Fibroblast of the aortic adventitia (primary cell): ENCODE measurements around the gene AKAP8. TPM values are rescaled to one million over a fixed set of nuclear protein-coding genes. Genes with fewer than 3 reads are reported as not detected.

Experiments used
- DNase-seq: peaks from one replicate; pipeline ENCODE4 v3.0.0-alpha.2; 2010; ENCODE audit warnings: low read depth
- H3K4me3 ChIP-seq: 2 replicates; pipeline ENCODE4 v1.5.1; 2011; ENCODE audit warnings: low read depth, mild to moderate bottlenecking, control low read depth, low read length, moderate library complexity
- CTCF ChIP-seq: IDR thresholded peaks from 2 replicates; pipeline ENCODE4 v1.5.1; 2011; ENCODE audit warnings: mild to moderate bottlenecking, low read length, control low read depth, inconsistent platforms; ENCODE audit not compliant: insufficient read depth
- total RNA-seq: library from RNA; depleted of rRNA; stranded (reverse); fragments of >200 nt; gene quantifications from 2 replicates; pipeline ENCODE4 v1.2.3, GENCODE V29; 2012; ENCODE audit warnings: low replicate concordance

Gene AKAP8
- total RNA-seq, 1 donor: 15.5 TPM

GRCh38 chr19:15323496-15324235, 55.9 kb downstream of the AKAP8 start:
- peak; percentile 46 for DNase-seq
- TF ChIP-seq CTCF: no peak
- no peak overlapping the region for H3K4me3 ChIP-seq

GRCh38 chr19:15321739-15322138, 57.8 kb downstream of the AKAP8 start:
- DNase-seq: no peak
- no peak for TF ChIP-seq CTCF
- H3K4me3 ChIP-seq: no peak overlapping the region

- no peak for TF ChIP-seq CTCF
- DNase-seq: peak; percentile 84
- H3K4me3 ChIP-seq: no peak overlapping the region
Observed at GRCh38 chr19:15320116-15320515, 59.5 kb downstream of the AKAP8 start.

- TF ChIP-seq CTCF: no peak
- no peak overlapping the region for H3K4me3 ChIP-seq
- no peak for DNase-seq
Observed at GRCh38 chr19:15318241-15318691, 61.3 kb downstream of the AKAP8 start.

GRCh38 chr19:15317392-15318071, 62.1 kb downstream of the AKAP8 start:
- no peak for TF ChIP-seq CTCF
- peak; percentile 63 for DNase-seq
- no peak overlapping the region for H3K4me3 ChIP-seq

- TF ChIP-seq CTCF: no peak
- no peak for DNase-seq
- H3K4me3 ChIP-seq: no peak overlapping the region
Observed at GRCh38 chr19:15316498-15316897, 63.1 kb downstream of the AKAP8 start.
